Right lung (tissue), 5 donors: Measurements from ENCODE around the gene CCL16. TPM values are rescaled to one million over a fixed set of nuclear protein-coding genes. Genes with fewer than 3 reads are reported as not detected.
A peak's percentile ranks its signal among the peaks of the same experiment; 100 is the strongest.

Experiments used
- DNase-seq, 2 donors: peaks; one replicate each; pipeline ENCODE4 v3.0.0-alpha.2; 2013
- polyA plus RNA-seq, 5 donors: library from polyadenylated mRNA; unstranded; fragments of 120-200 nt; gene quantifications; one replicate each; pipeline versions ENCODE4 v1.2.1 to v1.2.3, GENCODE V29; 2013; ENCODE audit warnings: inconsistent platforms in 1 of 5, low replicate concordance in 1 of 5; ENCODE audit not compliant: insufficient read length in 5 of 5, insufficient read depth in 1 of 5

CCL16 gene
- polyA plus RNA-seq, 5 donors = 0.49 to 1.0 (median 0.84) TPM

DNA sequence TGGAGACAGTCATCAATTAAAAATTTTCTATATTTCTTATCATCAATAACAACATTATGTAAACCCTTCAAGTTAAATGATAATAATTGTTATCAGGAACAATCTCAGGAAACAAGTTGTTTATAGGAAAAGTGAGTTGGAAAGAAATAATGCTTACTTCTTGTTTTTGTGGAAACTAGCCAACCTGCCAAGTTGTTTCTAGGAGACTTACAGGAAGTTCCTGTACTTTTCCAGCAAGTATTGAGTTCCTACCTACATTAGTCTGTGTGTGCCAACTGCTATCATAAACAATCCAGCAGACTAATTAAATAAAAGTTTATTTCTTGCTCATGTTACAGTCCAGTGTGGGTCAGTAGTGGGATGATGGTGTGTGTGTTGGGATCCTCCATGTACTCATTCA lies 6.9 kb upstream of the CCL16 start:
- no peak for DNase-seq

DNA sequence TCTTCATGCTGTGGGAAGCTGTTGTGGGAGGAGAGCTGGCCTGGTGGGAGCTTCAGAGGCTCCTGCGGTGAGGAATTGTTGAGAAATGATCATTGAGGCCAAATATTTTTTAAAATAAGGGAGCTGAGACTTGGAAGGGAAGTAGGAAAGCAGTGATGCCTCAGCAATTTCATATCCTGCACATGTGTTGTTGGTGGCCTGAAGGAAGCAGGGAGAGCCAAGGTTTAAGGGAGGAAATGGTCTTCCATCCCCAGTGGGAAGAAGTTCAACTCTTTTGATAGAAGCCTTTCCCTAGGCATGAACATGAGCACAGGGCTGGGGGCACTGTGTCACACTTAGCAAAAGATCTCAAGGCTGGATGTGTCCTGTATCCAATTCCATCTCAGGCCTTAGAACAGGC lies 5.3 kb upstream of the CCL16 start, which contains the start of gene CCL14:
TSS of gene CCL14 (minus strand) at position 87 of the 400 bp plus-strand sequence. CDS start at position 7, 80 bp downstream.
- DNase-seq = no peak

DNA sequence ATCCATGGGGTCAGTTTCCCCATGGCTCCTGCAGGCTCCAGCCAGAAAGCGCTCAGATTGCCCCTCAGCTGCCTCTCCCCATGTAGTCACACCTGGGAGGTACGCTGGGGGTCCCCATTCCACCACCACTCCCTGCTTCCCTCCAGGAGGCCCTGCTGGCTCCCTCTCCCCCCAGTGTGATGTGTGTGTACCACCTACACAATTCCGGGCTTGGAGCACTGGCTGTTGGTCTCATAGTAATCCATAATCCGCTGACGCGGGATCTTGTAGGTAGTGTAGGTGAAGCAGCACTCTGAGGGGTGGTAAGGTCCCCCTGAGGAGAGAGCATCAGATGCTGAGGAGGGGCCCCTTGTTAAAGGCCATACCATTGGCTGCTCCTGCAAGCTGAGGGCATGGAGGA lies 2.8 kb upstream of the CCL16 start:
- DNase-seq = no peak

DNA sequence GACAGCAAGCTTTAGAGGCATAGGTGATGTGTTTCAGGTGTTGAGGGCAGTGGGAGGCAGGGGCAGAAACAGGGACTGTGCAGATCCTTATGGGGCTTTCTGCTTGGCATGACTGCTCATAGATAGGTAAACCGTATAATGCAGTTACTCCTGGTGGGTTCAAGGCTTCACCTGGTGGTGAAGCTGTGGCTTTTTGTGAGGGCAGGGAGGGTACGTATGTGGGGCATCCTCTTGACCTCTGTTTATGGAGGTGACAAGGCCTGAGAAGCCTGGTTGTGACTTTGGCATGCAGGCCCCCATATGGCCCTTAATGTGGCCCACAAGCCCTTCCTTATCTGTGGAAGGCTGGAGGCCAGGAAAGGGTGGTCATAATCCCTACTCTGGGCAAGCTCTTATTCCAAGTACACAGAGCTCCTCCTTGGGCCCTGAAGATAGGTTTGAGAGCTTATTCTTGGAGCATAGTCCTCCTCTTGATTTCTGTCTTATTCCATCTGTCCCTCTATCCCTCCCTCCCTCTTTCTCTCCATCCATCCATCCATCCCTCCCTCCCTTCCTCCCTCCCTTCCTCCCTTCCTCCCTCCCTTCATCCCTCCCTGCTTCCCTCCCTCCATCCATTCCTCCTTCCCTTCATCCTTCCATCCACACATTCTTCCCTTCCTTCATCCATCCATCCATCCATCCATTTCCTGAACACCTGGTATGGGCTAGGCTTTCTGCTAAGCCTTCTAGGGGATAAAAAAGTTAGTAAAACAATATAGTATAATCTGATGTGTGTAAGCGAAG lies 1.3 kb upstream of the CCL16 start:
- no peak for DNase-seq

DNA sequence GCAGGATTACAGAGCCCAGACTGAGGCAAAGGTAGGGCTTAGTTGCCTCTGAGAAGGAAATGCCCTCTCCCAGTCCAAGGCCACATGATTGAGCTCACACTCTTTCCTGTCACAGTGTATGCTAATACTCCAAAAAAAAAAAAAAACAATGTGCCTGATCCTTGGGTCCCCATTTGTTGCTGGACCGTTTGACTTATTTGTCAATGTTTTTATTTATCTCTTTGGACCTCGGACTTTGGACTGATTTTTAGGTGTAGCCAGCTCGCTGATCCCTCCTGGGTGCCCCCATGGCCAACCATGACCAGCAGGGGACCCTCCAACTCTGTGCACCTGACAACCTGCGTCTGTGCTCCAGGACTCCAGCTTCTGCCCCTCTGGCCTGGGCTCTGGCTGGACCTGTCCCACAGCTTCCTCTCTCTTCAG lies 622 bp upstream of the CCL16 start:
- DNase-seq = no peak

DNA sequence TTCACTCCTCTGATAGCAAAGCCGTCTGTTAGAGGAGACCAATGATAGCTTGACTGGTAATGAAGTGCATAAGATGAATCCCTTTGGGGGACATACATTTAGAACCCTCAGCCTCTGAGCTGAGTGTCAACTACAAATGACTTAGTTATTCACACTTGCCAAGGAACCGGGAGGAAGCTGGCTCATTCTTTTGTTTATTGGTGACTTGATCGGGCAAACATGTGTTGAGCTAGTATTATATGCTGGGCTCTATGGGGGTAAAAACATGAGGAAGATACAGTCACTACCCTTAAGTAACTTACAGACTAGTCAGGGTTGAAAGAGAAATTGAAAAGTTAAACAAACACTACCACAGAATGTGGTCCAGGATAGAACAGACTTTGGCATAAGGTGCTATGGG lies 3.0 kb downstream of the CCL16 start:
- no peak for DNase-seq

DNA sequence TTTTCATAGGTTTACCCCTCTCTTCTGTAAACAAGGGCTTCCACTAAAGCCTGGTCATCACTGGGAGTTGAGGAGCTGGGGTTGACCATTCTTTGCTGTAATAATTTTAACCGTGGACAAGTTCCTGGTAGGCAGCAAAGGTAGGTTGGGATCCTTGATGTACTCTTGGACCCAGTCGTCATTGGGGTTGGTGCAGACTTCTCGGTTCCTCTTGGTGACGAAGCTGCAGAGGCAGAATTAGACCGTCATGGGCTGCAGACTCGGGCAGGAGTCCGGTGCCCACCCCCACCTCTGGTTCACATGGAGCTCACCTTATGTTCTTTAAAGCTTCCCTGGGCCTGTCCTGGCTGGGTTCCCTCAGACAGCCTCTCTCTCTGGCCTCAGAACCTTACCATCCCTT lies 3.8 kb downstream of the CCL16 start:
- no peak for DNase-seq

DNA sequence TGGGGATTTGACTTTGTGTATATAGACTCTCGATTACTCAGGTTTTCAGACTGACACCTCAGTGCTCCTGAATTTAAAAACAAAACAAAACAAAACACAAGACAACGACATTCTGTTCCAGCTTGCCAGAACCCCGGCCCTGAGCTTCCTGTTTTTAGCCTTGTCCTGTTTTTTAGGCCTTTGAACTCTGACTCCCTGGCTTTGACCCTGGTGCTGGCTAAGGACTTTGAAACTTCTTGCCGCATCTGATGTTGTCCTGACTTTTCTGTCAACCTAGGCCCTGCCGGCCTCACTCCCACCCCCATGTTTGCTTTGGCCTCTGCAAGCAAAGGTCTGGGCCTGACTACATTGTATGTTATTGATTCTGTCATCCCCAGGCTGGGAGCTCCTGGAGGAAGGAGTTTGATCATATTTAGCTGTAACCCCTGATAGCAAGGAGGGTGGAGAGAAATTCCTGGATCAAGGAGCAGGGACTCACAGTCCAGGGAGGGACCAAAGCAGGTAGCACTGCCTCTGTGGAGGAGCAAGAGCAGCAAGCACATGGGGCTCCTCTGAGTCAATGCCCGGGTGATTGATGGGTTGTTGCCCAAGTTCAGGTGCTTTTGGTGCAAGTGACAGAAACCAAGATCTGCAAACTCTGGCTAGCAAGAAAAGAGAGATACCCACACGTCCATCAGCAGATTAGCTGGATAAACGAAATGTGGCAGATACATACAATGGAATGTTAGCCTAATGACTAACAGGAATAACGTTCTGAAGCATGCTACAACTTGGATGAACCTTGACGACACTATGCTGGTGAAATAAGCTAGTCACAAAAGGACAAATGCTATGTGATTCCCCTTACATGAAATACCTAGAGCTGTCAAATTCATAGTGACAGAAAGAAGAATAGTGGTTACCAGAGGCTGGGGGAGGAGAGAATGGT lies 7.7 kb downstream of the CCL16 start:
- DNase-seq = no peak

DNA sequence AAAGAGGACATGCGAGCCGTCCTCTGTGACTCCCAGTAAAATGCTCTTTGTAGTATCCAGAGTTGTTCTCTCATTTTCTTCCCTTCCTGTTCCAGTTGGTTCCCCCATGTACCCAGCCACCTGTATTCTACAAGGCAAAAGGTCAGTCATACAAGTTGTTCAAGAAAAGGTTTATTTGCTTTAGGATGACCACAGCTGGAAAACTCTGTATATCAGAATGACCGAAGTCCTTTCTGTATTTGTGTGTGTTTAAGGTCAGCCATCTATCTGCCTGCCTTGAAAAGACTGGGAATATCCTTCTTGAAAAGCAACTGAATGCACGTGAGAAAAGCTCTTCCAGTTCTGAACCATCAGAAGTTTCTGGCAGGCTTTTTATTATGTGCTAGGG lies 8.4 kb downstream of the CCL16 start:
- DNase-seq = no peak

DNA sequence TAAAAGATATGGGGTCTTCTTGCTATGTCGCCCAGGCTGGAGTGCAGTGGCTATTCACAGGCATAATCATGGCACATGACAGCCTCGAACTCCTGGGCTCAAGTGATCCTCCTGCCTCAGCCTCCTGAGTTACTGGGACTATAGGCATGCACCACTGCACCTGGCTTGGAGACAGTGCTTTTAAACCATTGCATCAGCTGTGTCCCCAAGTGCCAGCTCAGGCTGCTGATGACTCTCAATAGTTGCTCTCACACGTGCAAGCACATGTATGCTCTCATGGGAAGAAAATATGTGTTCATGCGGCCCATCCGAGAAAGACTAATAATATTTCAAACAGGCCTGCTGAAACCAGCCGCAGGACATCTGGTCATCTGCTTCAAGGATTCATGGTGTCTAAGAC lies 8.8 kb downstream of the CCL16 start:
- DNase-seq = no peak

DNA sequence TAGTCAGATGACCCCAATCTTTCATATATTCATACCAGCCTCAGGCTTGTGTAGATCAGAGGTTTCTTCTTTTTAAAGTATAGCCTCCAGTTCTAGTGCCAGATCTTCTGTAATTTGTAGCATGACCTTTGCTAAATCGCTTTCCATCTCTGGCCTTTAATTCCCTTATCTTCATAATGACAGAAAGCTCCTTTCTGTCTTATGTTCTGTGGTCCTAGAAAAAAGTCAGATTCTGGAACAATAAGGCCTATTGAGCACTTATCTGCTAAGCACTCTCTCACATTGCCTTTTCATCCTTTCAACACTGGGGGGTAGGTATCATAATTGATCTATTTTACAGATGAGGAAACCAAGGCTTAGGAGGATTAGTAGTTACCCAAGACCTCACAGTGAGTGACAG lies 9.2 kb downstream of the CCL16 start:
- no peak for DNase-seq

DNA sequence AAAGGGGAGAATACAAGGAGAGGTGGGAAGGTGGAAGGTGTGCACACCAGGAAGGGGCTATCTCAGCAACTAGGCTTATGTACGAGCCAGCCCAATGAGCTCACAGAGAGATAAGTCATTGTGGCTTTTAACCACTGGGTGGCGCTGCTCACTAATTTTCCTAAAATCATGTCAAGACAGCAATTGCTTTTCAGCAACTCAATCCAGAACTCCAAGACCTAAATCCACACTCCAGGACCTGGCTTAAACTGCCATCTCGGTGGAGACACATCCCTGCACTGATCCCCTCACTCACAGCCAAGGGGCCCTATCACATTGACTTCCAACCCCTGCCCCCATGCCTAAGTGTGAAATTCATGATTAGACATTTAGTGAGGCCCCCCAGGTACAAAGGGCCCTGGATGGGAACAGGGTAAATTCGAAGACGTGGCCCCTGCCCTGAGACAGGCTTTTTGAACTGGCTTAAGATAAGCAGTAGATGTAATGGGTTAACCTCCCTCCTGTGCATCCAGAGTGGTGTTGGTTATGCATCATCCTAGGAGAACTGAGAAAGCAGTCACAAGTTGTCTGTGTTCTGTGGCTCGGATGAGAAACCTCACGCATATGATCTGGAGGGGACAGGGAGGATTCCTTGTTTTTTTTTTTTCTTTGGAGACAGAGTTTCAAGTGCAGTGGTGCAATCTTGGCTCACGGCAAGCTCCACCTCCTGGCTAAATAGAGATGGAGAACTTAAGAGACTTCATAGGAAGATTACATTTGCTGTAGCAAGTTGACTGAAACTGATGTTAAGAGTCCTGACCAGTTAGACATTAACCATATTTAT lies 11.5 kb downstream of the CCL16 start:
- DNase-seq = peak; percentile 65 to 79

DNA sequence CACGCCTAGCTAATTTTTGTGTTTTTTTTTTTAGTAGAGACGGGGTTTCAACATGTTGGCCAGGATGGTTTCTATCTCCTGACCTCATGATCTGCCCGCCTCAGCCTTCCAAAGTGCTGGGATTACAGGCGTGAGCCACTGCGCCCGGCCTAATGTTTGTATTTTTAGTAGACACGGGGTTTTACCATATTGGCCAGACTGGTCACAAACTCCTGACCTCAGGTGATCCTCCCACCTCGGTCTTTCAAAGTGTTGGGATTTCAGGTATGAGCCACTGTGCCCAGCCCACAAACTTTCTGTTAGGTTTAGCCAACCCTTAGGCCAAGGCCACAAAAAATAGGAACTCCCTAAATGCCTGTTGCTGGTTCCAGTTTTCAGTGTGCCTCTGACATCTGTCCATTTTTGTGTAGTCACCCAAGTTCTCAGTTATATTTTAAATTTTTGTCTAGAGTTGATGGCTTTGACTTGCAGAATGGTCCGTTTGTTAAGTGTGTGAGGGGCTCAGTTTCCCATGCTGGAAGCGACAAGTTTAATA lies 12.7 kb downstream of the CCL16 start:
- DNase-seq = no peak

DNA sequence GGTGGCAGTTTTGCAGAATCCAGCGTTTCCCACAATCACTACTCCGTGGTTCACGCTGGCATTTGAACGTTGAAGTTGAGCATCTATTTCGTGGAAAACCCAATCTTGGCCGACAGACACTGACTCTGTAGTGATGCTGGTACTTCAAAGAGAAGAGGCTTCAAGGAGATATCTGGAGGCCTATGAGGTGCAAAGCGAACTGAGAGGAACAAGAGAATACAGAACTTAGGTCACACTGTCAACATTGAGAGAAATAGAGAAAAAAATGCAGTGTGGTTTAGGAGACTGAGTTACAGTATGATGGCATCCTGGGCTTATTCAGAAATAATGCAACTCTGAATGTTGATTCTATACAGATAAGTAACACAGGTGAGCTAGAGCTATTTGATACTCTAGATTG lies 16.0 kb downstream of the CCL16 start:
- no peak for DNase-seq

DNA sequence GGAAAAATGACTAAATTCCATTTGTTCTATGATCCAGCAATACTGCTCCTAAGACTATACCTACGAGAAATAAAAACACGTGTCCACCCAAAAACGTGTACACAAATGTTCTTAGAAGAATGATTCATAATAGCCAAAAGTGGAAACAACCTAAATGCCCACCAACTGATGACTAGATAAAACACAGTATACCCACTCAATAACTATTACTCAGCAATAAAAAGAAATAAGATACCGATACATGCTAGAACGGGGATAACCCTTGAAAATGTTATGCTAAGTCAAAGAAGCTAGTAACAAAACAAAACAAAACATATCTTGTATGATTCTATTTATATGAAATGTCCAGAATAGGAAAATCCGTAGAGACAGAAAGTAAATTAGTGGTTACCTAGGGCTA lies 17.6 kb downstream of the CCL16 start:
- DNase-seq = no peak

DNA sequence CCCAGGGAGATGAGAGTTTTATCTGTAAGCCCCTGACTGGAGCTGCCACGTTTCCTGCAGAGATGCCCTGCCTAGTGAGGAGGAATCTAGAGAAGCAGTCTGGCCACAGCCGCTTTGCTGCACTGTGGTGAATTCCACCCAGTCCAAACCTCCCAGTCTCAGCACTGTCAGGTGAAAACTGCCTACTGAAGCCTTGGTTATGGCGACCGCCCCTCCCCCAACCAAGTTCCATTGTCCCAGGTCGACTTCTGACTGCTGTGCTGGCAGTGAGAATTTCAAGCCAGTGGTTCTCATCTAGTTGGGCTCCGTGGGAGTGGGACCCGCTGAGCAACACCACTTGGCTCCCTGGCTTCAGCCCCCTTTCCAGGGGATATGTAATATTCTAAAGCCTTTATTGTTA lies 27.6 kb downstream of the CCL16 start:
- no peak for DNase-seq

DNA sequence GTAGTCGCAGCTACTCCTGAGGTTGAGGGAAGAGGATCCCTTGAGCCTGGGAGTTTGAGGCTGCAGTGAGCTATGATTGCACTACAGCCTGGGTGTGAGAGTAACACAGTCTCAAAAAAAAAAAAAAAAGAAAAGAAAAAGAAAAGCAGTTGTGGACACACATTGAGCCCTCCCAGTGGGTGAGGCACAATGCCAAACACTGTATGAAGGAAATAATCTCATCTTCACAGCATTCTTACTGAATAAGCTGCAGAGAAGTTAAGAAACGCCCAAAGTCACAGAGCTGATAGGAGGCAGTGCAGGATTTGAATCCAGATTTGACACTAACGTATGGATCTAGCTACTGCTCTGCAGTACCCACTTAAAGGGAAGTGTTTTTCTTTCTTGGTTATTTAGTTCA lies 31.9 kb downstream of the CCL16 start:
- no peak for DNase-seq

DNA sequence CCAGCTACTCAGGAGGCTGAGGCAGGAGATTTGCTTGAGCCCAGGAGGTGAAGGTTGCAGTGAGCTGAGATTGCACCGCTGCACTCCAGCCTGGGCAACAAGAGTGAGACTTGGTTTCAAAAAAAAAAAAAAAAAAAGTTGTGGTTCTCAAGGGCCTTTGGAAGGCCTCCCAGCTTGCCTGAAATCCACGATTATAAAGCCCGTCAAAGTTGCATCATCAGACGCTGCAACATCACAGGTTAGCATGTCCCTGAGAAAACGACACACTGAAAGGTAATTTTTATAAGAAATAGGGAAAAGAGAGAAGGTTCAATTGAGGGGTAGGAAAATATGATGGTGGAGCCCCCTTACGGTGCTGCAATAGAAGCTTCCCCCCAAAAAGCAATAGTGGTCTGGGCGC lies 33.2 kb downstream of the CCL16 start:
- DNase-seq = no peak

DNA sequence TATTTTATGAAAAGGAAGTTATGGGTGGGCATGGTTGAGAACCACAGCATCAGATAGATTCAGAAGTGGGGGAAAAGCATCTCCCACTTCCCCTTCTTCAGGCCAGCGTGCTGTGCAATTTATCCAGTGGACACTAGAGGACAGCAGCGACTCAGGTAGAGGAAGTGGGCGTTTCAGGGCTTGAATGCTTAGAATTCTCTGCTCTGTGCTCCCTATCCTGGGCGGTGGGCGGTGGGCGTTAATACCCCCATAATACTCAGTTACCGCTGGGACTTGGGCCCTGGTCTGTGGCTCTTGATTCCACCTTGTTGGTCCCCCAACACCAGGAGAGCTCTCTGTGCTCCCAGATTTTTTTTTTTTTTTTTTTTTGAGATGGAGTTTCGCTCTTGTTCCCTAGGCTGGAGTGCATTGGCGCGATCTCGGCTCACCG lies 34.1 kb downstream of the CCL16 start:
- DNase-seq = no peak

DNA sequence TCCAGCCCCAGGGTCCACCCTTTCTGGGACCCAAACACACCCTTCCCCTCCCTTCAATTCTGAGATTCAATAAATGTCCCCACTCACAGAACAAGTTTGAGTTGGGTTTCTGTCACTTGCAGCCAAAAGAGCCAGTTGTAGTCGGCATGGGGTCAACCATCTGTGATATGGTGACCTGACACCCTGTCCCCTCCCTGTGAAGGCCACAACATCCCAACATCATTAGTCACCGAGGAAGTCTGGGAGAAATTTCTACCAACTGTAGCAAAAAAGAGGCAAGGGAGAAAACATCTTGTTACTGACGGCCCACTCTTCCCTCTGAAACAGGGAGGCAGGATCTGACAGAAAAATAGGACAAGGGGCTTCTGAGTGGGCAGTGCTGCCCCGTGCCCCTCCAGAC lies 37.1 kb downstream of the CCL16 start:
- no peak for DNase-seq

DNA sequence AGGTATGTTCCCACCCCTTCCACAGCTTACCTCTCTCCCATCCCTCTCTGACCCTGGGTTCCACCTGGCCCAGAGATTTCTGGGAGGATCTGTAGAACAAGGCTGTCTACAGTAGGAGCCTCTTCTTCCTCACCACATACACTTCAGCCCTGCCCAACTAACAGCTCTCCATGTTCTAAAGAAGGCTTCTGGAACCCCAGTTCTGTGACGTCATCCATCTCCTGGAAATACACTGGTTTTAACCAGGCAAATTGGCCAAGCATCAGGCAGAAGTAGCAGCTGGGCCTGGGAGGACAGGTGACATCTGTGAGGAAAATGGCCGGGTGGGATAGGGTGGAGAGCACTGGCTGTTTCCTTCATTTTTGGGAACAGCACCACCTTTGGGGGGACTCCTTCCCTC lies 37.8 kb downstream of the CCL16 start, which contains the start of gene LYZL6:
TSS of gene LYZL6 (minus strand) at position 177 of the 400 bp plus-strand sequence. CDS start 4,357 bp downstream, outside the sequence.
- DNase-seq = no peak
